Astrocyte (in vitro differentiated cells and primary cell): ENCODE measurements around the gene KCTD13. TPM values are rescaled to one million over a fixed set of nuclear protein-coding genes. Genes with fewer than 3 reads are reported as not detected.

Source experiments
- DNase-seq: peaks from one replicate; pipeline ENCODE4 v3.0.0-alpha.2; 2010; ENCODE audit warnings: low read depth
- FAIRE-seq: peaks from 2 replicates; lab custom pipeline; 2011; peaks lifted over from hg19 to GRCh38; lab: Jason Lieb, UNC
- H2AFZ ChIP-seq: 2 replicates; pipeline ENCODE4 v1.6.0; 2012; ENCODE audit warnings: low read depth, low read length, inconsistent platforms
- H3K27ac ChIP-seq: 2 replicates; pipeline ENCODE4 v1.5.1; 2011; ENCODE audit warnings: low read depth, low read length, inconsistent platforms
- H3K27me3 ChIP-seq: 2 replicates; pipeline ENCODE4 v1.6.0; 2011; ENCODE audit warnings: low read length, inconsistent platforms; ENCODE audit not compliant: insufficient read depth
- H3K36me3 ChIP-seq: 2 replicates; pipeline ENCODE4 v1.5.1; 2011; ENCODE audit warnings: low read length, inconsistent platforms; ENCODE audit not compliant: insufficient read depth
- H3K4me1 ChIP-seq: 2 replicates; pipeline ENCODE4 v1.5.1; 2011; ENCODE audit warnings: low read length, inconsistent platforms; ENCODE audit not compliant: insufficient read depth
- H3K4me2 ChIP-seq: 2 replicates; pipeline ENCODE4 v1.6.0; 2012; ENCODE audit warnings: low read length, inconsistent platforms
- H3K4me3 ChIP-seq: 2 replicates; pipeline ENCODE4 v1.5.1; 2011; ENCODE audit warnings: low read depth, mild to moderate bottlenecking, low read length, inconsistent platforms; ENCODE audit not compliant: insufficient read depth
- H3K79me2 ChIP-seq: 2 replicates; pipeline ENCODE4 v1.6.0; 2012; ENCODE audit warnings: mild to moderate bottlenecking, low read length, inconsistent platforms; ENCODE audit not compliant: insufficient read depth
- H3K9ac ChIP-seq: 2 replicates; pipeline ENCODE4 v1.6.0; 2012; ENCODE audit warnings: mild to moderate bottlenecking, low read length, inconsistent platforms
- H3K9me3 ChIP-seq: 2 replicates; pipeline ENCODE4 v1.5.1; 2012; ENCODE audit warnings: low read depth, mild to moderate bottlenecking, low read length, inconsistent platforms; ENCODE audit not compliant: insufficient read depth
- H4K20me1 ChIP-seq: 2 replicates; pipeline ENCODE4 v1.6.0; 2012; ENCODE audit warnings: low read length, inconsistent platforms; ENCODE audit not compliant: insufficient read depth
- H3K27ac Mint-ChIP-seq: one replicate; pipeline ENCODE4 v1.8.0; 2021; ENCODE audit warnings: mild to moderate bottlenecking, mixed read lengths; ENCODE audit not compliant: unreplicated experiment
- H3K27me3 Mint-ChIP-seq: one replicate; pipeline ENCODE4 v1.8.0; 2021; ENCODE audit warnings: low read depth, mixed read lengths; ENCODE audit not compliant: unreplicated experiment
- H3K36me3 Mint-ChIP-seq: one replicate; pipeline ENCODE4 v1.8.0; 2021; ENCODE audit warnings: low read depth, mixed read lengths; ENCODE audit not compliant: unreplicated experiment
- H3K4me1 Mint-ChIP-seq: one replicate; pipeline ENCODE4 v1.8.0; 2021; ENCODE audit warnings: low read depth, mixed read lengths; ENCODE audit not compliant: unreplicated experiment
- H3K4me3 Mint-ChIP-seq: one replicate; pipeline ENCODE4 v1.8.0; 2021; ENCODE audit warnings: mild to moderate bottlenecking, moderate library complexity, mixed read lengths; ENCODE audit not compliant: unreplicated experiment
- H3K9me3 Mint-ChIP-seq: one replicate; pipeline ENCODE4 v1.8.0; 2021; ENCODE audit warnings: mild to moderate bottlenecking, mixed read lengths; ENCODE audit not compliant: unreplicated experiment
- EZH2 ChIP-seq: IDR thresholded peaks from 2 replicates; pipeline ENCODE4 v1.6.1; 2012; ENCODE audit warnings: mild to moderate bottlenecking, low read length, inconsistent platforms; ENCODE audit not compliant: insufficient read depth
- total RNA-seq: library from RNA; stranded (reverse); gene quantifications from 2 replicates; pipeline ENCODE4 v1.2.1, GENCODE V29; 2021
- TF ChIP-seq, protein P1 (sequence below): IDR thresholded peaks from 2 replicates; pipeline ENCODE4 v1.5.1; 2011; ENCODE audit warnings: low read depth, mild to moderate bottlenecking, inconsistent platforms, low read length, moderate library complexity; ENCODE audit not compliant: insufficient read depth

Gene KCTD13
- total RNA-seq, 1 donor from 2014 or later, result 27.1 TPM

DNA sequence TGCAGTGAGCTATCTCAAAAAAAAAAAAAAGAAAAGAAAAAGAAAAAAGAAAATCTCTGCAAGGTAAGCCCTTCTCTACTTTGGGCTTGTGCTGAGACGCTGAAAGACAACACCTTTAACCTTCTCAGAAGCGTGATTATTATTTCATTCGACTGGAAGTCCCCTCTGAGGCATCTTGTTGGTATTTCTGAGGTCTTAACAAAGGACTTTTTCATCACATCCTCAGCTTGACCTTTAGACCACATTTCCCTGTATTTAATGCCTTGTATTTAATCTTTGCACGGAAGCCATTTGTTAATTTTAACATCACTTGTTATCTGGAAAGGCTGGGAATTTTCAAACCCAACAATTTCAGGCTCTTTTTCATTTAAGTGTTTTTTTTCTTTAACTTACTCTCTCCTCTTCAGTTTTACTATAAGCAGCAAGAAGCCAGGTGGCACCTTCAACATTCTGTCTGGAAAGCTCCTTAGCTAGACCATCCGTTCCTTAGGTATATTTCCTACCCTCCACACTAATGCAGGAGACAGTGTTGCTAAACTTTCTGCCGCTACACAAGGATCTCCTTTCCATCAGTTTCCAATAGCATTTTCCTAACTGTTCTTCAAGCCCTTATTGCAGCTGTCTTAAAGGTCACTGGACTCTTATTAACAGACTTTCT, 10.3 kb downstream of the KCTD13 start:
- no peaks in the 10 kb centered on the region for H3K4me1 Mint-ChIP-seq
- H3K36me3 ChIP-seq, result peaks cover 7% of the 10 kb centered on the region
- peaks cover 5% of the 10 kb centered on the region for H3K4me1 ChIP-seq
- DNase-seq (peak; percentile 76), FAIRE-seq (no peak)
- H3K27ac Mint-ChIP-seq, result no peak overlapping the region
- H3K79me2 ChIP-seq, result no peaks in the 10 kb centered on the region
- no peaks in the 10 kb centered on the region for H3K27me3 ChIP-seq
- TF ChIP-seq, protein P1, sequence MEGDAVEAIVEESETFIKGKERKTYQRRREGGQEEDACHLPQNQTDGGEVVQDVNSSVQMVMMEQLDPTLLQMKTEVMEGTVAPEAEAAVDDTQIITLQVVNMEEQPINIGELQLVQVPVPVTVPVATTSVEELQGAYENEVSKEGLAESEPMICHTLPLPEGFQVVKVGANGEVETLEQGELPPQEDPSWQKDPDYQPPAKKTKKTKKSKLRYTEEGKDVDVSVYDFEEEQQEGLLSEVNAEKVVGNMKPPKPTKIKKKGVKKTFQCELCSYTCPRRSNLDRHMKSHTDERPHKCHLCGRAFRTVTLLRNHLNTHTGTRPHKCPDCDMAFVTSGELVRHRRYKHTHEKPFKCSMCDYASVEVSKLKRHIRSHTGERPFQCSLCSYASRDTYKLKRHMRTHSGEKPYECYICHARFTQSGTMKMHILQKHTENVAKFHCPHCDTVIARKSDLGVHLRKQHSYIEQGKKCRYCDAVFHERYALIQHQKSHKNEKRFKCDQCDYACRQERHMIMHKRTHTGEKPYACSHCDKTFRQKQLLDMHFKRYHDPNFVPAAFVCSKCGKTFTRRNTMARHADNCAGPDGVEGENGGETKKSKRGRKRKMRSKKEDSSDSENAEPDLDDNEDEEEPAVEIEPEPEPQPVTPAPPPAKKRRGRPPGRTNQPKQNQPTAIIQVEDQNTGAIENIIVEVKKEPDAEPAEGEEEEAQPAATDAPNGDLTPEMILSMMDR, result no peak
- no peak for TF ChIP-seq EZH2
- H4K20me1 ChIP-seq, result no peaks in the 10 kb centered on the region
- no peaks in the 10 kb centered on the region for H3K9me3 Mint-ChIP-seq
- H3K27ac ChIP-seq, result peak overlapping the region; percentile 21
- peak overlapping the region; percentile 6 for H3K9ac ChIP-seq
- H3K9me3 ChIP-seq, result no peaks in the 10 kb centered on the region
- no peak overlapping the region for H2AFZ ChIP-seq
- H3K36me3 Mint-ChIP-seq, result peaks cover 20% of the 10 kb centered on the region
- peak overlapping the region; percentile 21 for H3K4me2 ChIP-seq
- H3K4me3 Mint-ChIP-seq, result no peak overlapping the region
- H3K4me3 ChIP-seq, result no peak overlapping the region
- no peaks in the 10 kb centered on the region for H3K27me3 Mint-ChIP-seq

DNA sequence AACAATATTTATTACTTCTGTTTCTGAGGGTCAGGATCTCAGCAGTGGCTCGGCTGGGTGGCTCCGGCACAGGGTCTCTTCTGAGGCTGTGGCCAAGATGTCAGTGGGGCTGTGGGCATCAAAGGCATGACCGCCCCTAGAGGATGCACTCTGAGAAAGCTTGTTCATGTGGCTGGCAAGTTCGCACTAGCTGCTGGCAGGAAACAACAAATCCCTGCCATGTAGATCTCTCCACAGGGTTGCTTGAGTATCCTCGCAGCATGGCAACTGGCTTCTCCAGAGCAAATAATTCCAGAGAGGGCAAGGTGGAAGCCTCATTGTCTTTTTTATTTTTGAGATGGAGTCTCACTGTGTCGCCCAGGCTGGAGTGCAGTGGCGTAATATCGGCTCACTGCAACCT, 12.5 kb downstream of the KCTD13 start:
- TF ChIP-seq, protein P1, result no peak
- no peak for TF ChIP-seq EZH2
- peaks cover 5% of the 10 kb centered on the region for H3K4me1 ChIP-seq
- no peaks in the 10 kb centered on the region for H3K79me2 ChIP-seq
- no peak overlapping the region for H3K9ac ChIP-seq
- no peaks in the 10 kb centered on the region for H3K36me3 ChIP-seq
- H2AFZ ChIP-seq, result no peak overlapping the region
- no peaks in the 10 kb centered on the region for H3K9me3 ChIP-seq
- no peak overlapping the region for H3K4me3 ChIP-seq
- peaks cover 20% of the 10 kb centered on the region for H3K36me3 Mint-ChIP-seq
- H3K27ac Mint-ChIP-seq, result no peak overlapping the region
- H3K27me3 Mint-ChIP-seq, result no peaks in the 10 kb centered on the region
- H3K9me3 Mint-ChIP-seq, result no peaks in the 10 kb centered on the region
- no peak overlapping the region for H3K4me2 ChIP-seq
- no peak for FAIRE-seq
- no peaks in the 10 kb centered on the region for H3K27me3 ChIP-seq
- H3K27ac ChIP-seq, result no peak overlapping the region
- no peak for DNase-seq
- no peaks in the 10 kb centered on the region for H3K4me1 Mint-ChIP-seq
- H4K20me1 ChIP-seq, result no peaks in the 10 kb centered on the region
- H3K4me3 Mint-ChIP-seq, result no peak overlapping the region

DNA sequence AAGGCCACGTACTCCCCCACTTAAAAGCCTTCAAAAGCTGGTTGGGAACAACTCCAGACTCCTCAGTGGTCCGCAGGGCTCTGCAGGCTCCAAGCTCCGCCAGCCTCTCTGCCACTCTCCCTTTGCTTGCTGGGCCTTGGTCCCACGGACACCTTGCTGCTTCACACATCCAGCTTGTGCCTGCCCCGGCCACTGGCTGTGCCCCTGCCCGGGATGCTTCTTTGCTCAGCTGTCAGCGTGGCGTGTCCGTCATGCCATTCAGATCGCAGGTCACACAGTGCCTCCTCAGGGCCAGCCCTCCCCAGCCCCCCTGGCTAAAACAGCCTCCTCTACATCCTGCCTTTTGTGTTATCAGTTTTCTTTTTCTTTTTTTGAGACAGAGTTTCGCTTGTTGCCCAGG, 13.9 kb downstream of the KCTD13 start:
- peaks cover 15% of the 10 kb centered on the region for H3K36me3 Mint-ChIP-seq
- no peaks in the 10 kb centered on the region for H3K9me3 Mint-ChIP-seq
- no peak for FAIRE-seq
- H3K9ac ChIP-seq, result no peak overlapping the region
- no peaks in the 10 kb centered on the region for H4K20me1 ChIP-seq
- no peak overlapping the region for H2AFZ ChIP-seq
- no peaks in the 10 kb centered on the region for H3K4me1 Mint-ChIP-seq
- H3K36me3 ChIP-seq, result no peaks in the 10 kb centered on the region
- no peaks in the 10 kb centered on the region for H3K79me2 ChIP-seq
- H3K9me3 ChIP-seq, result no peaks in the 10 kb centered on the region
- H3K4me1 ChIP-seq, result peaks cover 5% of the 10 kb centered on the region
- H3K27me3 Mint-ChIP-seq, result no peaks in the 10 kb centered on the region
- no peaks in the 10 kb centered on the region for H3K27me3 ChIP-seq
- H3K4me3 ChIP-seq, result no peak overlapping the region
- H3K4me2 ChIP-seq, result no peak overlapping the region
- H3K27ac Mint-ChIP-seq, result no peak overlapping the region
- DNase-seq, result no peak
- no peak overlapping the region for H3K4me3 Mint-ChIP-seq
- TF ChIP-seq, protein P1, result no peak
- TF ChIP-seq EZH2, result no peak
- no peak overlapping the region for H3K27ac ChIP-seq
